ENCODE measurements around the gene CTRB1. TPM values are rescaled to one million over a fixed set of nuclear protein-coding genes. Genes with fewer than 3 reads are reported as not detected.
A peak's percentile ranks its signal among the peaks of the same experiment; 100 is the strongest.

CTRB1 gene
- total and polyA plus RNA-seq, 2 of the 13 experiments (the other 11 are each of a cell fraction or from before 2014, with no cell fraction given) = not detected

DNA sequence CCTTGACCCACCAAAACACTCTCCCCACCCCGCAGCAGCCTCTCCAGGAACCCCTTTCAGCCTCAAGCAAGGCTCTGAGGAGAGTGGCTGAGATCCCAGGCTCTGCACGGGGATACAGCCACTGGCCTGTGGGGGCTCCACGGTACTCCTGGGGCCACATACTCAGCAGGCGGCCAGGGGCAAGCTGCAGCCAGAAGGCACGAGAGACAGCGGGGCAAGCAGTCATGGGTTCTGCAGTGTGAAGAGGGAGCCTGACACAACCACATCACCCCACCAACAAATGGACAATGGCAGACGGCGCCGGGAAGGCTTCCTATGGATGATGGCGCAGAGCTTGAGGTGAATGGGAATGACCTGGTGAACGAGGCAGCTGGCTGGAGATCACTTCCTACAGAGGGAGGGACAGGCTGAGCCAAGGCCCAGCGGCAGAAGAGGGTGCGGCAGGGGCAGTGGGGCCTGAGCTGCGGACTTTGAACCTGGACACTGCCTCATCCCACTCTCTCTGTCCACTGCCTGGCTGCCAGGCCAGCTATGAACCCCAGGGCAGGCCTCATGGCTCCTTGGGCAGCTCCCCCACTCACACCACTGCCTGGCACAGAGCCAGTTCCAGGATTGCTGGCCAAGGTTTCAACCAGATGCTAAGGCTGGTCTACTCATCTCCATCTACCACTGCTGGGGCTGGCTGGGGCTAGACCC is 43.5 kb downstream of the CTRB1 start (continued):
- TF ChIP-seq ZNF558 (CRISPR knock-in tag; IDR thresholded peaks at IDR 0.05; ENCODE audit: borderline replicate concordance) = no peak
- TF ChIP-seq CBX2 (IDR thresholded peaks at IDR 0.05; ENCODE audit: low read depth, low read length) = no peak
- 0 out of 2 replicates have a peak, but pooled peaks have one; percentile 47 for TF ChIP-seq CBX2 (CRISPR knock-in tag; IDR thresholded peaks at IDR 0.05; ENCODE audit: low read depth)
- TF ChIP-seq, protein P1, sequence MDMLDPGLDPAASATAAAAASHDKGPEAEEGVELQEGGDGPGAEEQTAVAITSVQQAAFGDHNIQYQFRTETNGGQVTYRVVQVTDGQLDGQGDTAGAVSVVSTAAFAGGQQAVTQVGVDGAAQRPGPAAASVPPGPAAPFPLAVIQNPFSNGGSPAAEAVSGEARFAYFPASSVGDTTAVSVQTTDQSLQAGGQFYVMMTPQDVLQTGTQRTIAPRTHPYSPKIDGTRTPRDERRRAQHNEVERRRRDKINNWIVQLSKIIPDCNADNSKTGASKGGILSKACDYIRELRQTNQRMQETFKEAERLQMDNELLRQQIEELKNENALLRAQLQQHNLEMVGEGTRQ (IDR thresholded peaks at IDR 0.05; ENCODE audit: low read depth, low read length) = no peak
- TF ChIP-seq, protein P1 (CRISPR knock-in tag; IDR thresholded peaks at IDR 0.05; ENCODE audit: borderline replicate concordance) = no peak; the same call in 1 of the 2 replicates
- TF ChIP-seq, protein P2, sequence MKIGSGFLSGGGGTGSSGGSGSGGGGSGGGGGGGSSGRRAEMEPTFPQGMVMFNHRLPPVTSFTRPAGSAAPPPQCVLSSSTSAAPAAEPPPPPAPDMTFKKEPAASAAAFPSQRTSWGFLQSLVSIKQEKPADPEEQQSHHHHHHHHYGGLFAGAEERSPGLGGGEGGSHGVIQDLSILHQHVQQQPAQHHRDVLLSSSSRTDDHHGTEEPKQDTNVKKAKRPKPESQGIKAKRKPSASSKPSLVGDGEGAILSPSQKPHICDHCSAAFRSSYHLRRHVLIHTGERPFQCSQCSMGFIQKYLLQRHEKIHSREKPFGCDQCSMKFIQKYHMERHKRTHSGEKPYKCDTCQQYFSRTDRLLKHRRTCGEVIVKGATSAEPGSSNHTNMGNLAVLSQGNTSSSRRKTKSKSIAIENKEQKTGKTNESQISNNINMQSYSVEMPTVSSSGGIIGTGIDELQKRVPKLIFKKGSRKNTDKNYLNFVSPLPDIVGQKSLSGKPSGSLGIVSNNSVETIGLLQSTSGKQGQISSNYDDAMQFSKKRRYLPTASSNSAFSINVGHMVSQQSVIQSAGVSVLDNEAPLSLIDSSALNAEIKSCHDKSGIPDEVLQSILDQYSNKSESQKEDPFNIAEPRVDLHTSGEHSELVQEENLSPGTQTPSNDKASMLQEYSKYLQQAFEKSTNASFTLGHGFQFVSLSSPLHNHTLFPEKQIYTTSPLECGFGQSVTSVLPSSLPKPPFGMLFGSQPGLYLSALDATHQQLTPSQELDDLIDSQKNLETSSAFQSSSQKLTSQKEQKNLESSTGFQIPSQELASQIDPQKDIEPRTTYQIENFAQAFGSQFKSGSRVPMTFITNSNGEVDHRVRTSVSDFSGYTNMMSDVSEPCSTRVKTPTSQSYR (CRISPR knock-in tag; IDR thresholded peaks at IDR 0.05; ENCODE audit: borderline replicate concordance) = peak; percentile 87; the same call in 1 of the 2 replicates
- TF ChIP-seq ZFP1 (CRISPR knock-in tag; IDR thresholded peaks at IDR 0.05) = peak; percentile 73; the same call in 1 of the 2 replicates
- no peak; the same call in 1 of the 2 replicates for TF ChIP-seq ZNF136 (CRISPR knock-in tag; IDR thresholded peaks at IDR 0.05; ENCODE audit: low read depth)
- TF ChIP-seq PPARG (CRISPR knock-in tag; conservative IDR thresholded peaks at IDR 0.05) = no peak
- TF ChIP-seq ZNF713 (CRISPR knock-in tag; IDR thresholded peaks at IDR 0.05) = no peak
- TF ChIP-seq ZNF33B (CRISPR knock-in tag; IDR thresholded peaks at IDR 0.05) = no peak
- TF ChIP-seq FOXC1 (CRISPR knock-in tag; IDR thresholded peaks at IDR 0.05; ENCODE audit: borderline replicate concordance) = 0 out of 2 replicates have a peak, but pooled peaks have one; percentile 21
- no peak for TF ChIP-seq TEAD2 (CRISPR knock-in tag; IDR thresholded peaks at IDR 0.05)
- no peak for TF ChIP-seq ZNF207 (IDR thresholded peaks at IDR 0.05; ENCODE audit: borderline replicate concordance)
- peak; percentile 31; the same call in 1 of the 2 replicates for TF ChIP-seq NR2F2 (IDR thresholded peaks at IDR 0.05; ENCODE audit: borderline replicate concordance, low read depth)
- no peak for TF ChIP-seq ZNF720 (CRISPR knock-in tag; IDR thresholded peaks at IDR 0.05)
- no peak; the same call in 1 of the 2 replicates for TF ChIP-seq ZNF337 (CRISPR knock-in tag; IDR thresholded peaks at IDR 0.05; ENCODE audit: borderline replicate concordance, low read depth)
- no peak for TF ChIP-seq ZNF484 (CRISPR knock-in tag; IDR thresholded peaks at IDR 0.05; ENCODE audit: borderline replicate concordance, low read depth)
- TF ChIP-seq, protein P3, sequence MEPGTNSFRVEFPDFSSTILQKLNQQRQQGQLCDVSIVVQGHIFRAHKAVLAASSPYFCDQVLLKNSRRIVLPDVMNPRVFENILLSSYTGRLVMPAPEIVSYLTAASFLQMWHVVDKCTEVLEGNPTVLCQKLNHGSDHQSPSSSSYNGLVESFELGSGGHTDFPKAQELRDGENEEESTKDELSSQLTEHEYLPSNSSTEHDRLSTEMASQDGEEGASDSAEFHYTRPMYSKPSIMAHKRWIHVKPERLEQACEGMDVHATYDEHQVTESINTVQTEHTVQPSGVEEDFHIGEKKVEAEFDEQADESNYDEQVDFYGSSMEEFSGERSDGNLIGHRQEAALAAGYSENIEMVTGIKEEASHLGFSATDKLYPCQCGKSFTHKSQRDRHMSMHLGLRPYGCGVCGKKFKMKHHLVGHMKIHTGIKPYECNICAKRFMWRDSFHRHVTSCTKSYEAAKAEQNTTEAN (CRISPR knock-in tag; conservative IDR thresholded peaks at IDR 0.05) = peak; percentile 87; the same call in 1 of the 2 replicates
- TF ChIP-seq ZIK1 (CRISPR knock-in tag; IDR thresholded peaks at IDR 0.05; ENCODE audit: borderline replicate concordance, low read depth) = peak; percentile 97
- TF ChIP-seq SUZ12 (IDR thresholded peaks at IDR 0.05; ENCODE audit: low read depth, low read length) = no peak
- peak; percentile 74 for TF ChIP-seq ZMYM2 (CRISPR knock-in tag; IDR thresholded peaks at IDR 0.05)
- TF ChIP-seq, protein P4, sequence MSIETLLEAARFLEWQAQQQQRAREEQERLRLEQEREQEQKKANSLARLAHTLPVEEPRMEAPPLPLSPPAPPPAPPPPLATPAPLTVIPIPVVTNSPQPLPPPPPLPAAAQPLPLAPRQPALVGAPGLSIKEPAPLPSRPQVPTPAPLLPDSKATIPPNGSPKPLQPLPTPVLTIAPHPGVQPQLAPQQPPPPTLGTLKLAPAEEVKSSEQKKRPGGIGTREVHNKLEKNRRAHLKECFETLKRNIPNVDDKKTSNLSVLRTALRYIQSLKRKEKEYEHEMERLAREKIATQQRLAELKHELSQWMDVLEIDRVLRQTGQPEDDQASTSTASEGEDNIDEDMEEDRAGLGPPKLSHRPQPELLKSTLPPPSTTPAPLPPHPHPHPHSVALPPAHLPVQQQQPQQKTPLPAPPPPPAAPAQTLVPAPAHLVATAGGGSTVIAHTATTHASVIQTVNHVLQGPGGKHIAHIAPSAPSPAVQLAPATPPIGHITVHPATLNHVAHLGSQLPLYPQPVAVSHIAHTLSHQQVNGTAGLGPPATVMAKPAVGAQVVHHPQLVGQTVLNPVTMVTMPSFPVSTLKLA (IDR thresholded peaks at IDR 0.05) = no peak
